NCI-H1048 (cell line): ENCODE results near the gene OR52M1.
A peak's percentile ranks its signal among the peaks of the same experiment; 100 is the strongest.
"Not testable (repeated sequence)": the region's sequence is repeated elsewhere in the genome, so short reads cannot be mapped to it uniquely, and the experiment has no call there.

Source experiments
- DNase-seq: peaks from one replicate; lab custom pipeline; 2025; lab: John Stamatoyannopoulos, UW

The OR52M1 gene

GRCh38 chr11:4544891-4545290, at the start of gene OR52M1:
TSS of gene OR52M1 (plus strand) at chr11:4545191. CDS start at chr11:4545191, 0 bp downstream.
- DNase-seq = no peak

GRCh38 chr11:4495487-4495886, 49.5 kb upstream of the OR52M1 start:
- DNase-seq = no peak

- DNase-seq = no peak
These were observed 49.0 kb upstream of the OR52M1 start for GRCh38 chr11:4495986-4496385.

- peak; percentile 15 for DNase-seq
These were observed 48.3 kb upstream of the OR52M1 start for GRCh38 chr11:4496557-4497248.

- DNase-seq = no peak
These were observed 36.1 kb upstream of the OR52M1 start for GRCh38 chr11:4508886-4509285.

GRCh38 chr11:4511282-4512245, 33.4 kb upstream of the OR52M1 start:
- peak; percentile 46 for DNase-seq

GRCh38 chr11:4514196-4514595, 30.8 kb upstream of the OR52M1 start:
- DNase-seq = no peak

GRCh38 chr11:4522339-4522738, 22.7 kb upstream of the OR52M1 start:
- DNase-seq = no peak

- DNase-seq = no peak
These were observed 22.2 kb upstream of the OR52M1 start for GRCh38 chr11:4522752-4523151.

GRCh38 chr11:4523666-4524065, 21.3 kb upstream of the OR52M1 start:
- no peak for DNase-seq

GRCh38 chr11:4527926-4528325, 17.1 kb upstream of the OR52M1 start:
- no peak for DNase-seq

- not testable (repeated sequence) for DNase-seq
These were observed 13.3 kb upstream of the OR52M1 start for GRCh38 chr11:4531686-4532085.

- peak; percentile 16 for DNase-seq
These were observed 5.3 kb upstream of the OR52M1 start for GRCh38 chr11:4539603-4540219.

- DNase-seq = no peak
These were observed 3.9 kb upstream of the OR52M1 start for GRCh38 chr11:4541071-4541470.

GRCh38 chr11:4543561-4543960, 1.4 kb upstream of the OR52M1 start:
- DNase-seq = no peak

- DNase-seq = no peak
These were observed 1.9 kb downstream of the OR52M1 start for GRCh38 chr11:4546878-4547277.

- no peak for DNase-seq
These were observed 2.4 kb downstream of the OR52M1 start for GRCh38 chr11:4547416-4547815.

GRCh38 chr11:4551346-4551979, 6.5 kb downstream of the OR52M1 start:
- no peak for DNase-seq

- DNase-seq = no peak
These were observed 14.8 kb downstream of the OR52M1 start for GRCh38 chr11:4559527-4560440.

- DNase-seq = no peak
These were observed 15.5 kb downstream of the OR52M1 start for GRCh38 chr11:4560467-4560866.

GRCh38 chr11:4565371-4565770, 20.4 kb downstream of the OR52M1 start:
- no peak for DNase-seq
